ENCODE results near the gene SMKR1. TPM values are rescaled to one million over a fixed set of nuclear protein-coding genes. Genes with fewer than 3 reads are reported as not detected.
A peak's percentile ranks its signal among the peaks of the same experiment; 100 is the strongest.

SMKR1 gene
- total RNA-seq, 4 donors from 2014 or later: 0.32 to 0.42 TPM; not detected in 2

GRCh38 chr7:129502708-129503685, 666 bp downstream of the SMKR1 start:
- intact Hi-C loops (cut with DNase I; ENCODE audit: low total_unique reads): no loop called here
- 16 to 20% methylated on average over 45 to 49 of the region's 58 CpGs for WGBS, 2 donors
- DNase-seq (ENCODE audit: low spot score in 2 of 2): peak in 1 of 2 donors; percentile 83
- H3K4me3 ChIP-seq (ENCODE audit: low read depth, poor library complexity, severe bottlenecking): peak overlapping the region; percentile 44
- no peak for TF ChIP-seq POLR2A (IDR thresholded peaks at IDR 0.05)
- TF ChIP-seq, protein P1, sequence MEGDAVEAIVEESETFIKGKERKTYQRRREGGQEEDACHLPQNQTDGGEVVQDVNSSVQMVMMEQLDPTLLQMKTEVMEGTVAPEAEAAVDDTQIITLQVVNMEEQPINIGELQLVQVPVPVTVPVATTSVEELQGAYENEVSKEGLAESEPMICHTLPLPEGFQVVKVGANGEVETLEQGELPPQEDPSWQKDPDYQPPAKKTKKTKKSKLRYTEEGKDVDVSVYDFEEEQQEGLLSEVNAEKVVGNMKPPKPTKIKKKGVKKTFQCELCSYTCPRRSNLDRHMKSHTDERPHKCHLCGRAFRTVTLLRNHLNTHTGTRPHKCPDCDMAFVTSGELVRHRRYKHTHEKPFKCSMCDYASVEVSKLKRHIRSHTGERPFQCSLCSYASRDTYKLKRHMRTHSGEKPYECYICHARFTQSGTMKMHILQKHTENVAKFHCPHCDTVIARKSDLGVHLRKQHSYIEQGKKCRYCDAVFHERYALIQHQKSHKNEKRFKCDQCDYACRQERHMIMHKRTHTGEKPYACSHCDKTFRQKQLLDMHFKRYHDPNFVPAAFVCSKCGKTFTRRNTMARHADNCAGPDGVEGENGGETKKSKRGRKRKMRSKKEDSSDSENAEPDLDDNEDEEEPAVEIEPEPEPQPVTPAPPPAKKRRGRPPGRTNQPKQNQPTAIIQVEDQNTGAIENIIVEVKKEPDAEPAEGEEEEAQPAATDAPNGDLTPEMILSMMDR (IDR thresholded peaks at IDR 0.05): no peak

- no peak for TF ChIP-seq POLR2A (IDR thresholded peaks at IDR 0.05)
- TF ChIP-seq, protein P1 (IDR thresholded peaks at IDR 0.05): no peak
- WGBS, 2 donors: 86 to 98% methylated on average over 8 of the region's 8 CpGs
- intact Hi-C loops (cut with DNase I; ENCODE audit: low total_unique reads): no loop called here
Observed at GRCh38 chr7:129503725-129504124, 1.4 kb downstream of the SMKR1 start.

GRCh38 chr7:129512192-129512591, 9.9 kb downstream of the SMKR1 start:
- WGBS, 2 donors: 66 to 78% methylated on average over 8 of the region's 8 CpGs
- no peak overlapping the region for H3K4me3 ChIP-seq (ENCODE audit: low read depth, poor library complexity, severe bottlenecking)
- intact Hi-C loops (cut with DNase I; ENCODE audit: low total_unique reads): no loop called here
- no peak for DNase-seq (ENCODE audit: low spot score in 2 of 2)
- TF ChIP-seq, protein P1 (IDR thresholded peaks at IDR 0.05): no peak
- no peak for TF ChIP-seq POLR2A (IDR thresholded peaks at IDR 0.05)

More at GRCh38 chr7:129503725-129504124, 1.4 kb downstream of the SMKR1 start:
- DNase-seq (ENCODE audit: low spot score in 2 of 2): peak in 1 of 2 donors; percentile 32
- no peak overlapping the region for H3K4me3 ChIP-seq (ENCODE audit: low read depth, poor library complexity, severe bottlenecking)

GRCh38 chr7:129513546-129513945, 11.2 kb downstream of the SMKR1 start:
- no peak for TF ChIP-seq POLR2A (IDR thresholded peaks at IDR 0.05)
- TF ChIP-seq, protein P1 (IDR thresholded peaks at IDR 0.05): no peak
- H3K4me3 ChIP-seq (ENCODE audit: low read depth, poor library complexity, severe bottlenecking): no peak overlapping the region
- intact Hi-C loops (cut with DNase I; ENCODE audit: low total_unique reads): no loop called here
- WGBS, 2 donors: 81 to 83% methylated on average over 10 of the region's 10 CpGs
- DNase-seq (ENCODE audit: low spot score in 2 of 2): no peak

- WGBS, 2 donors: 43 to 49% methylated on average over 4 of the region's 4 CpGs
- DNase-seq (ENCODE audit: low spot score in 2 of 2): no peak
- H3K4me3 ChIP-seq (ENCODE audit: low read depth, poor library complexity, severe bottlenecking): no peak overlapping the region
- TF ChIP-seq, protein P1 (IDR thresholded peaks at IDR 0.05): no peak
- TF ChIP-seq POLR2A (IDR thresholded peaks at IDR 0.05): no peak
- intact Hi-C loops (cut with DNase I; ENCODE audit: low total_unique reads): no loop called here
Observed at GRCh38 chr7:129514683-129515082, 12.4 kb downstream of the SMKR1 start.

All from lower leg skin (tissue), 4 donors.